GM18526 (cell line): ENCODE results near the gene TDRD10.

Experiments
- POLR2A ChIP-seq: IDR thresholded peaks from 3 replicates; pipeline ENCODE4 v1.6.1; 2011; ENCODE audit not compliant: insufficient read length; ENCODE audit errors: extremely low read depth

The TDRD10 gene, protein sequence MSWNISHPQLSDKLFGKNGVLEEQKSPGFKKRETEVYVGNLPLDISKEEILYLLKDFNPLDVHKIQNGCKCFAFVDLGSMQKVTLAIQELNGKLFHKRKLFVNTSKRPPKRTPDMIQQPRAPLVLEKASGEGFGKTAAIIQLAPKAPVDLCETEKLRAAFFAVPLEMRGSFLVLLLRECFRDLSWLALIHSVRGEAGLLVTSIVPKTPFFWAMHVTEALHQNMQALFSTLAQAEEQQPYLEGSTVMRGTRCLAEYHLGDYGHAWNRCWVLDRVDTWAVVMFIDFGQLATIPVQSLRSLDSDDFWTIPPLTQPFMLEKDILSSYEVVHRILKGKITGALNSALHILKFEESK

DNA sequence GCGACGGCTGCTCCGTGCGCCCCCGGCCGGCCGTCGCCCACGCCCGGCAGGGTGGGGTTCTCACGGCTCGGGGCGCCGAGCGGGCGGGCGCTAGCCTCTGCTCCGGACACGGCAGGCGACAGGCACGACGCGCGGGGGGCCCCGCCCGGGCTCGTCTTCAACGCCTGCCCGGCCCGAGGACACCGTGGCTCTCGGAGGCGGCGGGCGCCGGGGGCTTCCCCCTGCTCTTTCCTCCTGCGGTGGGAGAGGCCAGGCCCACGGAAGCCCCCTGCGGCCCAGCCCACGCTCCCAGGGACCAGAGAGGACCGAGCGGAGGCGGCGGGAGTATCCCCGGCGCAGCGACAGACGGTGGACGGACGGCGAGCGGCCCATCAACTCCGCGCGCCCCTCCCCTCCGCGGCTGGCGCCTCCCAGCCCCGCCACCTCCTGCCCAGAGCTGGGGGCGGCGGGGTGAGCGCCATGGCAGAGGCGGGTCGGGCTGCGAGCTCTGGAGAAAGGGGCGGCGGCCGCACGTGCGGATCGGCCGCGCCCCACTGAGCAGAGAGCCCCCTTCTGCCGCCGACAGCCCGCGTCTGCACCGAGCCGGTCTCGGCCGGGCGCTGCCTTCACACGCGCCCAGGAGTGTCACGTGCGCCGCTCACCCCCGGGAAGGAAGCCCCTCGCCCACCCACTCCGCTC is at the start of gene TDRD10, which contains the start of gene SHE:
TSS of gene TDRD10 (plus strand) at position 154 of the 678 bp plus-strand sequence. CDS start 4,685 bp downstream, outside the sequence.
TSS of gene SHE (minus strand) at position 347 of the 678 bp plus-strand sequence. CDS start 386 bp downstream, outside the sequence.
- no peak for TF ChIP-seq POLR2A

DNA sequence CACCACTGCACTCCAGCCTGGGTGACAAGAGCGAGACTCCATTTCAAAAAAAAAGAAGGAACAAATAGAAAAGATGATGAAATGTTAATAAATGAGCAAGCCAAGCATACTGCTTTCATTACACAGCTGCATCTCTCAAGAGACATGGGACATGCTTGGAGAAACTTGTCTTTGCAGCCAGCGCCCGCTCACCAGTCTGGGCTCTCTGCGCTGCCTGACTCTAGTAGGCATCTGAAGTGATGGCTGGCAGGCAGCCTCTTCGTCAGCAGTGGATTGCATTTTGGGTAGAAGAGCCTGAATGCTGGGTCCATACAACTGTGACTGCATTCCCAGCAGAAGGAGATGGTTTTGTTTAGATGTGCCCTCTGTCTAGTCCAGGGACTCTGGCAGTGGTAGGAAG is 48.9 kb upstream of the TDRD10 start:
- no peak for TF ChIP-seq POLR2A

DNA sequence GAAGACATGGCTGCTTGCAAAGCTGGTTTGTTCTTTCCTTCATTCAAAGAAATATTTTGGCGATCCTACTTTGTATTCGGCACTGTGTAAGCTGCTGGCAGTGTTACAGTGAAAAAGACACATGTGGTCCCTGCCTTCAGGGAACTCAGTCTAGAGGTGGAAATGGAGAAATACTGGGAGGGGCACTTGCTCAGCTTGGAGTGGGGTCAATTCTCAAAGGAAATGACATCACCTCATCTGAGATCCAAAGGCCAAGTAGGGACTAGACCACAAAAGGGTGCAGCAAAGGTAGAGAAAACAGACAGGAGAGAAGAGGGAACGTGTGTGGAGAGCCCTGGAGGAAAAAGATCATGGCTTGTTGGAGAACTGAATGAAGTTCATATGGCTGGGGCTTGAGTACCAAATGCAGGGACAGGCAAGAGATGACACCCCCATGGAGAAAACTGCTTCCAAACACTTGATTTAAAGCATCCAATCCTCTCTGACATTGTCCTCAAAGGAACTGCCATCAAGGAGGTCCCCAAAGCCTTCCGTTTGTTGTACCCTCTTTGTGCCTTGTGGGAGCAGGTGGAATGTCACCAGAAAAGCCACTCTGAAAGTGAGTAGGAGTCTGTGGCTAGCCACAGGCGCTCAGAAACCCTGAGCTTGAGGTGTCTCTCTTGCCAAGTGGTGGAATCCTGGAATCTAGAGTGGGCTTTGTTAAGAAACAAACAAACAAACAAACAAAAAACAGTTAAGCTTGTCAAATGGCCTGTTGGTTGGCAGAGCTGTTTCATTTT is 48.3 kb upstream of the TDRD10 start:
- no peak for TF ChIP-seq POLR2A

DNA sequence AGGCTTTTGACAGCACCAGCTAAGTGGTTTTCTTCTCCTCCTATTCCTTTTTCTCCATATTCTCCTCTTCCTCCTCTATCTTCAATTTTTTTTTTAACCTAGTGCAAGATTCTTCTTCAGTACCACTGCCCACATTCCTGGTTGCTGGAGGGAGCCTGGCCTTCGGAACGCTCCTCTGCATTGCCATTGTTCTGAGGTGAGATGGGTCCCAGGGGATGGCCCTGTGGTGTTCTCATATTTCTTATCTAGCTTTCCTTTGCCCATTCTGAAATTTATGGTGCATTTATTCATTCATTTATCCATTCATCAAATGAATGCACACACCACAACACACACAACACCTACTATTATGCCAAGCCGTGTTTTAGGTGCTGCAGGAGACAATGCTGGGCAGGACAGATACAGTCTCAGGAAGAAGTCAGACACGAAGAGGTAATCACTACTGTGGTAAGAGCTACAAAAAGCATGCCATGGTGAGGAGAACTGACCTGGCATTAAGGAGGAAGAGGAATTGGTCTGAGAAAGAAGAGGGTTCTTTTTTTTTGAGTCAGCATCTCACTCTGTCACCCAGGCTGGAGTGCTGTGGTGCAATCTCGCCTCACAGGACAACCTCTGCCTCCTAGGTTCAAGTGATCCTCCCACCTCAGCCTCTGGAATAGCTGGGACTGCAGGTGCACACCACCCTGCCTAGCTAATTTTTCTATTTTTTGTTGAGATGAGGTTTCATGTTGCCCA is 47.5 kb upstream of the TDRD10 start:
- TF ChIP-seq POLR2A, result no peak

DNA sequence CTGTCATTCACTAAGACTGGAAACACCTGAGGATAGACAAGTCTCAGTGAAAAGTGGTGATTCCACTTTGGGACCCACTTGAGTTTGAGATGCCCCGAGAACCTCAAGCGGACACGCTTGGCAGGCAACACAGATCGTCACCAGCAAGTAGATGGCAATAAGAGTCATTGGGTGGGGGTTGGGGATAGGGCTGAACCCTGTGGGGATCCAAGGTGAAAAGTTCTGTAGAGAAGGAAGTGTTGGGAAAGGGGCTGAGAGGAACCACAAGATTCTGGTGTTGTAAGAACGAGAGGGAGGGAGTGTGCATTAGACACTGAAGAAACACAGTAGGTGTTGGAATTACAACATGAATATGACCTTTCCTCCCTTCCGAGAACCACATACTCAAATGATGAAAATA is 45.4 kb upstream of the TDRD10 start:
- no peak for TF ChIP-seq POLR2A

DNA sequence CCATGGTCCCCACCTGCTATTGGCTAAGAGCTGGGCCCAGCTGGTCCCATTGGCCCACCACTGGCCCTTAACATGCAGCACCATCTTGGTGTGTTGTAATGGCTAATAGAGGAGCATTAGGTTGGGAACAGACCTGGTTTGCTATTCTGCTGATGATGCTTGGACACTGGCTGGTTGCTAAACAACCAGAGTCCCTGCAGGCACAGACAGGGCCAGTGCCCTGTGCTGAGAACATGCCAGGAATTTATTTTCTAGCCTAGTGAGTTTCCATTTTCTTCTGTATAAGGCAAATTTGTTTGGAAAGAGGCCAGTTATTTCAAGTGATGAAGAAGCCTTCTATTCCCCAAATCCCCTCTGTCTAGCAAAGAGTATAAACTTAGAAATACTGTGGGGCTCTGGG is 42.9 kb upstream of the TDRD10 start:
- TF ChIP-seq POLR2A, result no peak

DNA sequence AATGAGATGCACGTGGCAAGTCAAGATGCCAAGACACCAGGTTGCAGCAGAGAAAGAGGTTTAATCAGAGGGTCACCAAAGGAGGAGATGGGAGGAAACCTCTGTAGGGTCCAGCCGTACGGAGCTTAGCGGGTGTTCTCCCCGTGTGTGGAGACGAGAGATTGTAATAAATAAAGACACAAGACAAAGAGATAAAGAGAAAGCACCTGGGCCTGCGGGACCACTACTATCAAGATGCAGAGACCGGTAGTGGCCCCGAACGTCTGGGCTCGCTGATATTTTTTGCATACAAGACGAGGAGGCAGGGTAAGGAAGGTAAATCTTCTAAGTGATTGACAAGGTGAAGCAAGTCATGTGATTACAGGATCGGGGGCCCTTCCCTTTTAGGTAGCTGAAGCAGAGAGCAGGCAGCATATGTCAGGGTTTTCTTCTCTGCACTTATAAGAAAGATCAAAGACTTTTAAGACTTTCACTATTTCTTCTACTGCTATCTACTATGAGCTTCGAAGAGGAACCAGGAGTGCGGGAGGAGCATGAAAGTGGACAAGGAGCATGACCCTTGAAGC is 41.2 kb upstream of the TDRD10 start:
- no peak for TF ChIP-seq POLR2A

DNA sequence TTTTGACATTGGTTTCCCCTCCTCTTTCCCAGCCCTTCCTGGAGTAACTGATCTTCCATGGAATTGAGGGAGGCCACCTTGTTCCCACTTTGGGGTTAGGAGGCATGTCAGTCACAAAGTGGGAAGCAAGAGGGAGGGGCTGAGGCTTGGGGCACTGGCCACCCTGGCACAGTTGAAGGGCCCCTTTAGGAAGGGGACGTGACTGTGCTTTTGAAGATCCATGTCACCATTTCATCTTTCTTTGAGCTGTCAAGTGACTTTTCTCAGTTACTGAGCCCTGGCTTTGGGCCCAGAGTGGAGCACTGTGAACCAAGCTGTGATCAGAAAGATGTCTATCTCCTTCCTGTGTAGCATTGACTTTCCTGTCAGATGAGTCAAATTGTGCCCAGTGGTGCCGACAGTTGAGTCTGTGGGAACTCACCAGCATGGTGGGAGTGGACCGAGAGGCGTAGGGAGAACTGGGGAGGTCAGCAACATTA is 38.5 kb upstream of the TDRD10 start:
- no peak for TF ChIP-seq POLR2A

DNA sequence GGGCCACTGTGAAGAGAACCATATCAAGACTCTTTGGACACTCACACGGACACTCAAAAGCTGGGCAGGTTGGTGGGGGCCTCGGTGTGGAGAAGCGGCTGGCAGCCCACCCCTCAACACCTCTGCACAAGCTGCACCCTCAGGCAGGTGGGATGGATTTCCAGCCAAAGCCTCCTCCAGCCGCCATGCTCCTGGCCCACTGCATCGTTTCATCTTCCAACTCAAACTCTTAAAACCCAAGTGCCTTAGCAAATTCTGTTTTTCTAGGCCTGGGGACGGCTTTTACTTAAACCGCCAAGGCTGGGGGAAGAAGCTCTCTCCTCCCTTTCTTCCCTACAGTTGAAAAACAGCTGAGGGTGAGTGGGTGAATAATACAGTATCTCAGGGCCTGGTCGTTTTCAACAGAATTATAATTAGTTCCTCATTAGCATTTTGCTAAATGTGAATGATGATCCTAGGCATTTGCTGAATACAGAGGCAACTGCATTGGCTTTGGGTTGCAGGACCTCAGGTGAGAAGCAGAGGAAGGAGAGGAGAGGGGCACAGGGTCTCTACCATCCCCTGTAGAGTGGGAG is 36.3 kb upstream of the TDRD10 start:
- TF ChIP-seq POLR2A, result no peak

DNA sequence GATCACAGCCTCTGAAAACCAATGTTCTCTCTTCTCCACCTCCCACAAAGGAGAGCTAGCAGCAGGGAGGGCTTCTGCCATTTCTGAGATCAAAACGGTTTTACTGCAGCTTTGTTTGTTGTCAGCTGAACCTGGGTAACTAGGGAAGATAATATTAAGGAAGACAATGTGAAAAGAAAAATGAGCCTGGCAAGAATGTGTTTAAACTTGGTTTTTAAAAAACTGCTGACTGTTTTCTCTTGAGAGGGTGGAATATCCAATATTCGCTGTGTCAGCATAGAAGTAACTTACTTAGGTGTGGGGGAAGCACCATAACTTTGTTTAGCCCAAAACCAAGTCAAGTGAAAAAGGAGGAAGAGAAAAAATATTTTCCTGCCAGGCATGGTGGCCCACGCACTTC is 35.8 kb upstream of the TDRD10 start:
- no peak for TF ChIP-seq POLR2A

DNA sequence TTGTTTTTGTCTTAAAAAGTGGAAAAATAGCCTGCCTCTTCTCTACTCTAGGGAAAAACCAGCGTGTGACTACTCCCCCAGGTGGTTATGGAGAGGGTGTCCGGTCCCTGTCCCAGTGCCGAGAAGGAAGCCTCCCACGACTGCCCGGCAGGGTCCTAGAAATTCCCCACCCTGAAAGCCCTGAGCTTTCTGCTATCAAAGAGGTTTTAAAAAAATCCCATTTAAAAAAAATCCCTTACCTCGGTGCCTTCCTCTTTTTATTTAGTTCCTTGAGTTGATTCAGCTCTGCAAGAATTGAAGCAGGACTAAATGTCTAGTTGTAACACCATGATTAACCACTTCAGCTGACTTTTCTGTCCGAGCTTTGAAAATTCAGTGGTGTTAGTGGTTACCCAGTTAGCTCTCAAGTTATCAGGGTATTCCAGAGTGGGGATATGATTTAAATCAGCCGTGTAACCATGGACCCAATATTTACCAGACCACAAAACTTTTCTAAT is 35.0 kb upstream of the TDRD10 start:
- TF ChIP-seq POLR2A, result no peak

DNA sequence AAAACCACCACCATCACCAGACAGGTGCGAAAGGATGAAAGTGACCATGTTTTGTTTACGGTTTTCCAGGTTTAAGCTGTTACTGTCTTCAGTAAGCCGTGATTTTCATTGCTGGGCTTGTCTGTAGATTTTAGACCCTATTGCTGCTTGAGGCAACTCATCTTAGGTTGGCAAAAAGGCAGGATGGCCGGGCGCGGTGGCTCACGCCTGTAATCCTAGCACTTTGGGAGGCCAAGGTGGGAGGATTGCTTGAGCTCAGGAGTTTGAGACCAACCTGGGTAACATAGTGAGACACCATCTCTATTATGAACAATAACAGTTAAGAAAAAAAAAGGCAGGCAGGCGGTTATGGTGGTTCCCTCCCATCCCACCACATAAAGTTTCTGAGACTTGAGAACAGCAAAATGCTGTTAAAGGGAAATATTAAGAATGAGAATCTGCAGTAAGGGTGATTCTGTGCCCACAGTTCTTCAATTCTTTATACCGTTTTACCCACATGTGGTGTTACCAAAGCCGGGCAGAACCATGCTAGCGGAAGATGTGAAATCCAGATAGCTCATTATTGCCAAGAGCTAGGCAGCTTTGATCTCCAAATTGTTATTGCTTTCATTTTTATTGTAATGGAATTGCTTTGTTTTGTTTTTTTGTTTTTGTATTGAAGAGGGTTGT is 34.5 kb upstream of the TDRD10 start:
- TF ChIP-seq POLR2A, result no peak

DNA sequence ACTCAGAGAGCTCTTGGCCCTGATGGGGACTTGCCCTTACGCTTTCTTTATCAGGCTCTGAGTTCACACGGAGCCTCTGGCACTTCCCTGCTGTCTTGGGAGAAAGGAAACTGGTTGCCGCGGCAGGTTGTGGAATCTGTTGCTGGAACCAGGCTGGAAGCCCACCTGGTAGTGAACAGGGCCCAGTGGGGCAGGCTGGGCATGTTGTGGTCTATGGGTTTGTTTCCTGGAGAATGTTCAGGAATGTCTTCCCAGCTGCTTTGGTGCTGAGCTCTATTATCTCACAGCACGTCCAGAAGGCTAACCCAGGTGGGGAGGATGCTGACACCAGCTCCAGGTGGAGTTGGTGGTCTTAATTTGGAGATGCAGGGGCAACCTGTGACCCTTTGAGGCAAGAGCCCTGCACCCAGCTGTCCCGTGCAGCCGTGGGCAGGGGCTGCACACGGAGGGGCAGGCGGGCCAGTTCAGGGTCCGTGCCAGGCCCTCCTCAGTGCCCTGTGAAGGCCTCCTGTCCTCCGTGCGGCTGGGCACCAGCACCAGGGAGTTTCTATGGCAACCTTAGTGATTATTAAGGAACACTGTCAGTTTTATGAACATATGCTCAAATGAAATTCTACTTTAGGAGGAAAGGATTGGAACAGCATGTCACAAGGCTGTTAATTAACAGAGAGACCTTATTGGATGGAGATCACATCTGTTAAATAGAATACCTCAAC is 33.3 kb upstream of the TDRD10 start:
- no peak for TF ChIP-seq POLR2A
